Measurements from ENCODE around the gene ARHGAP5.

ARHGAP5 gene

GRCh38 chr14:32186248-32186647, 109.1 kb downstream of the ARHGAP5 start:
- no peak for TF ChIP-seq CTCF (IDR thresholded peaks at IDR 0.05; ENCODE audit: extremely low read depth, missing control alignments)
- no peak for DNase-seq (ENCODE audit: low spot score)

GRCh38 chr14:32189811-32190210, 112.7 kb downstream of the ARHGAP5 start:
- no peak for DNase-seq (ENCODE audit: low spot score)

GRCh38 chr14:32190673-32191072, 113.6 kb downstream of the ARHGAP5 start:
- TF ChIP-seq CTCF (IDR thresholded peaks at IDR 0.05; ENCODE audit: extremely low read depth, missing control alignments), result no peak

More at GRCh38 chr14:32189811-32190210, 112.7 kb downstream of the ARHGAP5 start:
- no peak for TF ChIP-seq CTCF (IDR thresholded peaks at IDR 0.05; ENCODE audit: extremely low read depth, missing control alignments)

GRCh38 chr14:32192712-32193373, 115.7 kb downstream of the ARHGAP5 start:
- no peak for DNase-seq (ENCODE audit: low spot score)
- no peak for TF ChIP-seq CTCF (IDR thresholded peaks at IDR 0.05; ENCODE audit: extremely low read depth, missing control alignments)

More at GRCh38 chr14:32190673-32191072, 113.6 kb downstream of the ARHGAP5 start:
- DNase-seq (ENCODE audit: low spot score), result no peak

- no peak for TF ChIP-seq CTCF (IDR thresholded peaks at IDR 0.05; ENCODE audit: extremely low read depth, missing control alignments)
- DNase-seq (ENCODE audit: low spot score), result no peak
Measured at GRCh38 chr14:32193532-32193931, 116.4 kb downstream of the ARHGAP5 start.

GRCh38 chr14:32195636-32196035, 118.5 kb downstream of the ARHGAP5 start:
- no peak for DNase-seq (ENCODE audit: low spot score)
- no peak for TF ChIP-seq CTCF (IDR thresholded peaks at IDR 0.05; ENCODE audit: extremely low read depth, missing control alignments)

GRCh38 chr14:32197919-32198318, 120.8 kb downstream of the ARHGAP5 start:
- DNase-seq (ENCODE audit: low spot score), result no peak
- TF ChIP-seq CTCF (IDR thresholded peaks at IDR 0.05; ENCODE audit: extremely low read depth, missing control alignments), result no peak

Data from GM20000 (cell line).